Upper lobe of left lung (tissue), 6 donors: ENCODE results near the gene FGFRL1. TPM values are rescaled to one million over a fixed set of nuclear protein-coding genes. Genes with fewer than 3 reads are reported as not detected.

Experiments
- ATAC-seq, 2 donors: fragments of 200-7000 bp; cut with Tn5 transposase; one replicate each; pipeline ENCODE4 v1.9.1; 2022; ENCODE audit warnings: mild to moderate bottlenecking in 2 of 2, moderate library complexity in 2 of 2; ENCODE audit not compliant: low FRiP score in 2 of 2
- DNase-seq, 2 donors: peaks; one replicate each; pipeline ENCODE4 v3.0.0-alpha.2; 2019 to 2020
- H3K27ac ChIP-seq, 4 donors: fragments of 200-600 bp; sonication (generic); one replicate each; pipeline ENCODE4 v1.5.1; 2016 to 2019
- H3K27me3 ChIP-seq, 4 donors: fragments of 200-600 bp; sonication (generic); one replicate each; pipeline ENCODE4 v1.5.1; 2017 to 2019
- H3K36me3 ChIP-seq, 4 donors: fragments of 200-600 bp; sonication (generic); one replicate each; pipeline ENCODE4 v1.5.1; 2016 to 2019
- H3K4me1 ChIP-seq, 4 donors: fragments of 200-600 bp; sonication (generic); one replicate each; pipeline ENCODE4 v1.5.1; 2018 to 2019
- H3K4me3 ChIP-seq, 4 donors: fragments of 200-600 bp; sonication (generic); one replicate each; pipeline ENCODE4 v1.5.1; 2017 to 2019; ENCODE audit warnings: mild to moderate bottlenecking in 2 of 4, moderate library complexity in 1 of 4
- H3K9me3 ChIP-seq, 4 donors: fragments of 200-600 bp; sonication (generic); one replicate each; pipeline ENCODE4 v1.5.1; 2018 to 2019
- EP300 ChIP-seq, 4 donors: sonication (generic); formaldehyde crosslinking; IDR thresholded peaks; one replicate each; pipeline ENCODE4 v1.5.1; 2017; ENCODE audit warnings: antibody characterized with exemption in 4 of 4, control low read depth in 2 of 4
- POLR2A ChIP-seq, 4 donors: fragments of 450-650 bp; IDR thresholded peaks; one replicate each; pipeline ENCODE4 v1.5.1; 2016 to 2017; ENCODE audit warnings: antibody characterized with exemption in 4 of 4, mild to moderate bottlenecking in 2 of 4
- POLR2AphosphoS5 ChIP-seq, 2 donors: sonication (generic); formaldehyde crosslinking; IDR thresholded peaks; one replicate each; pipeline ENCODE4 v1.5.1; 2017; ENCODE audit warnings: antibody characterized with exemption in 2 of 2
- WGBS, 2 donors: methylation state at CpG; one replicate each; pipeline ENCODE4 v1.1.5; 2017 to 2018; 5-methylcytosine and 5-hydroxymethylcytosine counted together
- total RNA-seq, 6 donors: library from RNA; depleted of rRNA in 4 of 6; stranded (reverse); fragments of >200 nt in 4 of 6; gene quantifications; one replicate each; pipeline versions ENCODE4 v1.1.0 to v1.2.1, GENCODE V29; 2016 to 2021
- TF ChIP-seq, protein P1 (sequence below), 6 experiments: fragments of 450-650 bp in 4 of 6; fragments of 200-600 bp in 2 of 6; sonication (generic) in 2 of 6; IDR thresholded peaks; one replicate each; pipeline ENCODE4 v1.5.1; 2016 to 2019; ENCODE audit warnings: antibody characterized with exemption in 6 of 6
- donor health status: DM: no; HTN: no; CAD: no; lungs with moderate emphysema.
- donor health status: DM: no; HTN: yes; CAD: no; lungs with severe emphysema.

Gene FGFRL1
- total RNA-seq, 6 donors from 2014 or later: 21.0 to 32.4 (median 25.6) TPM

DNA sequence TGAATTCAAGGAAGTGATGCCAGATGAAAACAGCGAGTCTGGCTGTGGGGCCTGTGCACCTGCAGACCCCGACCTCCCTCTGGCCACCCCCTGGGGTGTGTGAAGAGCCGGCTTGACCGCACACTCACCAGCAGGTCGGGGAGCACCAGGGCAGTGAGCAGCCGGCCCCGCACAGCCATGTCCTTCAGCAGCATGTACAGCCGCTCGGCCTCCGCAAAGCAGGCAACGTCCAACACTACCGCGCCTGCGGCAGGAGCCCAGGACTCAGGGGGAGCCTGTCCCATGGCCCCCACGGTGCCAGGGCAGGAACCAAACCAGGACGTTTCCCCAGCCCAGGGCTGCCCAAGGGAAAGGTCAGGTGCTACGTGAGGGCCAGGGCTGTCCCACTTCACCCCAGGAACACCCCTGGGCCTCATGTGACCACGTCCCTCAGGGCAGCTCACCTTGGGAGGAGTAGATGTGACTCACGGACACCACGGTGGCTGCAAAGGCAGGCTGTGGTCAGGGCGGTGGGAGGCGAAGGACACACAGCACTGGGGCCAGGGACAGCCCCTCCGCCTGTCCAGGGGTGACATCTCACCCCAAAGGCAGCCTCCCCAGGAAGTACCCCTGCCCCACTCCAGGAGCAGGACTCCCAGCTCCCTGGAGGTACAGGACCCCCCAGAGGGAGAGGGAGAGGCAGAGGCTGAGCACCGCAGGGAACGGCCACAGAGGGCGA is 46.2 kb upstream of the FGFRL1 start:
- DNase-seq (peak in 1 of 2 donors; percentile 80), ATAC-seq (no peak)
- peaks cover 0 to 64% (median 41%) of the 10 kb centered on the region in 4 donors for H3K36me3 ChIP-seq
- H3K27me3 ChIP-seq: peaks cover 0 to 6% (median 2%) of the 10 kb centered on the region in 4 donors
- TF ChIP-seq EP300 (IDR thresholded peaks at IDR 0.05) (no peak), POLR2AphosphoS5 (IDR thresholded peaks at IDR 0.05) (no peak), POLR2A (IDR thresholded peaks at IDR 0.05) (no peak)
- TF ChIP-seq, protein P1, sequence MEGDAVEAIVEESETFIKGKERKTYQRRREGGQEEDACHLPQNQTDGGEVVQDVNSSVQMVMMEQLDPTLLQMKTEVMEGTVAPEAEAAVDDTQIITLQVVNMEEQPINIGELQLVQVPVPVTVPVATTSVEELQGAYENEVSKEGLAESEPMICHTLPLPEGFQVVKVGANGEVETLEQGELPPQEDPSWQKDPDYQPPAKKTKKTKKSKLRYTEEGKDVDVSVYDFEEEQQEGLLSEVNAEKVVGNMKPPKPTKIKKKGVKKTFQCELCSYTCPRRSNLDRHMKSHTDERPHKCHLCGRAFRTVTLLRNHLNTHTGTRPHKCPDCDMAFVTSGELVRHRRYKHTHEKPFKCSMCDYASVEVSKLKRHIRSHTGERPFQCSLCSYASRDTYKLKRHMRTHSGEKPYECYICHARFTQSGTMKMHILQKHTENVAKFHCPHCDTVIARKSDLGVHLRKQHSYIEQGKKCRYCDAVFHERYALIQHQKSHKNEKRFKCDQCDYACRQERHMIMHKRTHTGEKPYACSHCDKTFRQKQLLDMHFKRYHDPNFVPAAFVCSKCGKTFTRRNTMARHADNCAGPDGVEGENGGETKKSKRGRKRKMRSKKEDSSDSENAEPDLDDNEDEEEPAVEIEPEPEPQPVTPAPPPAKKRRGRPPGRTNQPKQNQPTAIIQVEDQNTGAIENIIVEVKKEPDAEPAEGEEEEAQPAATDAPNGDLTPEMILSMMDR (IDR thresholded peaks at IDR 0.05): no peak
- peaks cover 0 to 16% (median 4%) of the 10 kb centered on the region in 4 donors for H3K4me1 ChIP-seq
- WGBS, 2 donors: 94 to 100% methylated on average over 5 to 18 of the region's 26 CpGs
- no peak overlapping the region for H3K27ac ChIP-seq
- no peaks in the 10 kb centered on the region for H3K9me3 ChIP-seq
- no peak overlapping the region for H3K4me3 ChIP-seq

DNA sequence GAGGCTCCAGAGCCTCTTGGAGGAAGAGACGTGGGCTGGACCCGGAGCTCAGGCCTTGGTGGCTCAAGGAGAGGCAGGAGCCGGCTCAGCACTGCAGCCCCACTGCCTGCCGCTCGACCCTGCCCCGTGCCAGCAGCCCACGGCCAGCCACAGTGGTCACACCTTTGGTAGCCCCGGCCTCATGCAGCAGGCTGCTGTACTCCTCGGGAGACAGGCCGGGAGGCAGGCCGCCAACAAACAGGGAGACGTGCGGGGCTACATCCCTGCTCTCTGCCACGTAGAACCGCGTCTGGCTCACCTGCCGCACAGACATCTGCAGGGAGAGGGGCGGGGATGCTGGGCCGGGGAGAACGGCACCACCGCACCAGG is 45.7 kb upstream of the FGFRL1 start:
- Histone ChIP-seq H3K4me1 (peaks cover 0 to 18% (median 4%) of the 10 kb centered on the region in 4 donors), H3K27ac (no peak overlapping the region), H3K4me3 (no peak overlapping the region), H3K9me3 (no peaks in the 10 kb centered on the region), H3K27me3 (peaks cover 0 to 6% (median 2%) of the 10 kb centered on the region in 4 donors), H3K36me3 (peaks cover 0 to 58% (median 38%) of the 10 kb centered on the region in 4 donors)
- WGBS, 2 donors: 89 to 92% methylated on average over 6 to 13 of the region's 21 CpGs
- DNase-seq (peak in 1 of 2 donors; percentile 77), ATAC-seq (no peak)
- TF ChIP-seq EP300 (IDR thresholded peaks at IDR 0.05) (no peak), POLR2A (IDR thresholded peaks at IDR 0.05) (no peak), POLR2AphosphoS5 (IDR thresholded peaks at IDR 0.05) (no peak)
- TF ChIP-seq, protein P1 (IDR thresholded peaks at IDR 0.05): no peak

DNA sequence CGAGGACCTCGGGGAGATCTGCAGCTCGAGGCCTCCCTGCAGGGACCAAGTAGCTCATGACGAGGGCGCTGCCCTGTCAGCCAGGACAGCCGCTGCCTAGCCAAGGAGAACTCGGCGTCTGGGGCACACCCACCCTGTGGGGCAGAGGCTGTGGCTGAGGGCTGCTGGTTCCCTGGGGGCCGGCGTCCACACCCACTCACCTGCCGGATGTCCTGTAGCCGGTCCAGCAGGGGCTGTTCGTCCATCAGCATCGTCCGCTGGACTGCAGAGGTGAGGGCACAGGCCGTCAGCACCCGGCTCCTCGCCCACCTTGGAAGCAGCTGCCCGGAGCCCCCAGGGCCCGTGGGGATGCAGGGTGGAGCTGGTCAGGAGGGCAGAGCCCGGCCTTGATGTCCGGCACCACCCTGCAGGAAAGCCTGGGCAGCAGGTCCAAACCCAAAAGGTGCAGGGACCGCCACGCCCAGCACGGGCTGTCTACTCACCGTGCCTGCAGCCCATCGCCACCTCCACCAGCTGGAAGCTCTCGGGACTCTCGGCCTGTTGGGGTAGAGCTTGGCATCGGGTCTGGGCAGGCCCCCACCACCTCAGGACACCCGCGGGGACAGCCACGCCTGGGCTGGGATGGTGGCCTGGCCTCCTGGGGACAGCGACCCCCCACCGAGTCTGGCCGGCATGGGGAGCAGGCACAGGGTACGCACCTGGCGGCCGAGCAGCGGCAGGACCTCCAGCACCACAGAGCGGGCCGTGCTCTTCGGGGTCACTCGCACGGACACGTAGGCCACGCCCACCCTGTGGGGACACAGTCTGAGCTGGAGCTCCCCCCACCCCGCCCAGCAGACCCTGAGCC is 44.9 kb upstream of the FGFRL1 start:
- ATAC-seq (no peak), DNase-seq (peak in 1 of 2 donors; percentile 77)
- Histone ChIP-seq H3K9me3 (no peaks in the 10 kb centered on the region), H3K4me1 (peaks cover 1 to 26% (median 9%) of the 10 kb centered on the region in 4 donors), H3K4me3 (no peak overlapping the region), H3K36me3 (peaks cover 0 to 51% (median 34%) of the 10 kb centered on the region in 4 donors), H3K27ac (no peak overlapping the region), H3K27me3 (peaks cover 0 to 6% (median 2%) of the 10 kb centered on the region in 4 donors)
- 89 to 94% methylated on average over 19 to 40 of the region's 48 CpGs for WGBS, 2 donors
- TF ChIP-seq, protein P1 (IDR thresholded peaks at IDR 0.05): no peak
- TF ChIP-seq POLR2AphosphoS5 (IDR thresholded peaks at IDR 0.05) (no peak), POLR2A (IDR thresholded peaks at IDR 0.05) (no peak), EP300 (IDR thresholded peaks at IDR 0.05) (no peak)

DNA sequence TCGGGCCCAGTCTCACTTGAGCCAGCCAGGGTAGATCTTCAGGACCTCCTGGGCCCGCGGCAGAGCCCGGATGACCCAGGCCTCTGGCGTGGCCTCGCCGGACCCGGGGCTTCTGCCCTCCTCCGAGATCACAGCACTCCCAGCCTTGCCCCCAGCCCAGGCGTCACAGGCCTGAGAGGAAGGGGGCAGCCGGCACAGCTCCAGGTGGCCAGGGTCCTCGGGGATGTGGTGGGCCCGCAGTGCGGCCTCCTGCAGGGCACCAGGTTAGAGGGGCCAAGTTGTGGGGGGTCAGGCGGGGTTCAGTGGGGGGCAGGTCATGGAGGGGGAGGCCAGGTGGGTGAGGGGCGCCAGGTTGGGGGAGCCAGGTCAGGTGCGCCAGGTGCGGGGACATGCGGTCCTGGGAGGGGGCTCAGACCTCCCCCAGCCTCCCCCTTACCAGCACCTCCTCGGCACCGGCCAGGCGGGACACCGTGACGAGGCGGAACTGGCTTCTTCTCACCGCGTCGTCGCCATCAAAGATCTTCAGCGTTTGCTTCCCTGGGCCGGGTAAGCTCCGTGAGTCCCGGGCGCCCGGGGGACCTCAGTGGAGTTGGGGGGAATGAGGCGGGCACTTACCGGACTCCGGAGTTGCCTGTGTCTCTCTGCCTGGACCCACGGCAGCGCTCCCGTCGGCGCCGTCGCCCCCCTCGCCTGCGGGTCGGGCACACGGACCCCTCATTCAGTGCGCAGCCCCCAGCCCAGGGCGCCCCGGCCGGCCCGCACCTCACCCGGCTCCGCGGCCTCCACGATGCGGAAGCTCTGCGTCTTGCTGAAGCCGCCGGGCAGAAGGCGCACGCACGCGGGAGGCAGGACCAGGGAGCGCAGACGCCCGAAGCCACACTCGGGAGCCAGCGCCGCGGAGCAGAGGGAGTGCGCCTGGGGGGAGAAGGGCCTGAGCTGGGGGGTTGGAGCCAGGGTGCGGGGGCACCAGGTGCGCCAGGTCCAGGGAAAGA is 44.0 kb upstream of the FGFRL1 start:
- peak in 1 of 2 donors; percentile 86 for DNase-seq
- Histone ChIP-seq H3K4me3 (no peak overlapping the region), H3K9me3 (no peaks in the 10 kb centered on the region), H3K27ac (no peak overlapping the region), H3K27me3 (peaks cover 0 to 6% (median 2%) of the 10 kb centered on the region in 4 donors), H3K36me3 (peaks cover 0 to 42% (median 25%) of the 10 kb centered on the region in 4 donors), H3K4me1 (peaks cover 10 to 35% (median 19%) of the 10 kb centered on the region in 4 donors)
- WGBS, 2 donors: 70 to 72% methylated on average over 12 to 40 of the region's 76 CpGs
- no peak for TF ChIP-seq POLR2A (IDR thresholded peaks at IDR 0.05)
- TF ChIP-seq POLR2AphosphoS5 (IDR thresholded peaks at IDR 0.05): no peak
- no peak for TF ChIP-seq EP300 (IDR thresholded peaks at IDR 0.05)
- TF ChIP-seq, protein P1 (IDR thresholded peaks at IDR 0.05): no peak
- ATAC-seq: no peak
